Kidney (tissue), 14 donors: Measurements from ENCODE around the gene RCL1. TPM values are rescaled to one million over a fixed set of nuclear protein-coding genes. Genes with fewer than 3 reads are reported as not detected.

Source experiments
- DNase-seq, 5 donors: peaks; one replicate each; pipeline ENCODE4 v3.0.0-alpha.2; 2013 to 2020
- FAIRE-seq: peaks from 2 replicates; lab custom pipeline; 2012; peaks lifted over from hg19 to GRCh38; lab: Jason Lieb, UNC
- H3K27ac ChIP-seq, 2 donors: one replicate each; pipeline ENCODE4 v1.7.0; 2013; ENCODE audit warnings: low read depth in 2 of 2, low read length in 2 of 2, inconsistent platforms in 1 of 2
- H3K27me3 ChIP-seq: one replicate; pipeline ENCODE4 v1.7.1; 2013; ENCODE audit warnings: low read length, inconsistent platforms; ENCODE audit not compliant: control insufficient read depth, insufficient read depth
- H3K36me3 ChIP-seq, 3 donors: one replicate each; pipeline versions ENCODE4 v1.7.0 to v1.7.1; 2013; ENCODE audit warnings: low read length in 3 of 3, control low read depth in 1 of 3, inconsistent platforms in 1 of 3; ENCODE audit not compliant: insufficient read depth in 3 of 3, control insufficient read depth in 2 of 3
- H3K4me1 ChIP-seq, 3 donors: one replicate each; pipeline versions ENCODE4 v1.7.0 to v1.7.1; 2013; ENCODE audit warnings: low read length in 3 of 3, inconsistent platforms in 1 of 3, low read depth in 1 of 3; ENCODE audit not compliant: control insufficient read depth in 2 of 3, insufficient read depth in 2 of 3
- H3K4me3 ChIP-seq, 3 donors: one replicate each; pipeline versions ENCODE4 v1.7.0 to v1.8.1; 2013; ENCODE audit warnings: low read length in 3 of 3, control low read depth in 1 of 3, inconsistent platforms in 1 of 3
- H3K9ac ChIP-seq, 3 donors: one replicate each; pipeline versions ENCODE4 v1.7.0 to v1.7.1; 2013; ENCODE audit warnings: low read length in 3 of 3, control low read depth in 1 of 3, inconsistent platforms in 1 of 3
- H3K9me3 ChIP-seq, 3 donors: one replicate each; pipeline versions ENCODE4 v1.7.0 to v1.7.1; 2013; ENCODE audit warnings: low read length in 3 of 3, control low read depth in 1 of 3, inconsistent platforms in 1 of 3; ENCODE audit not compliant: control insufficient read depth in 2 of 3, insufficient read depth in 1 of 3
- intact Hi-C: fragments of 100-400 bp; cut with DNase I; formaldehyde crosslinking; loops from one replicate; pipeline ENCODE4 v1.11.1; 2022
- polyA plus RNA-seq: library from polyadenylated mRNA; stranded (reverse); fragments of 350-450 nt; fragmentation: Illumina TruSeq; extraction: RNeasy Lipid Tissue Mini Kit (QIAGEN cat#74804); gene quantifications from one replicate; pipeline ENCODE4 v1.2.3, GENCODE V29; 2014; ENCODE audit warnings: low read depth, low replicate concordance; ENCODE audit not compliant: insufficient read depth
- total RNA-seq: library from RNA; stranded (reverse); fragmentation: NEBNext Ultra II Directional; extraction: Animal tissue kit (Norgen Biotek cat#: 25700); gene quantifications from one replicate; pipeline ENCODE4 v1.2.1, GENCODE V29; 2021
- TF ChIP-seq, protein P1 (sequence below): IDR thresholded peaks from 3 replicates; pipeline ENCODE4 v1.5.1; 2012; ENCODE audit warnings: mild to moderate bottlenecking, moderate library complexity, borderline replicate concordance; ENCODE audit not compliant: insufficient read depth; ENCODE audit errors: extremely low read depth
- donor health status: control.
- donor health status: control.
- donor health status: control.
- donor health status: control.
- donor health status: control.
- donor health status: DM: yes; HTN: yes; CAD: no.
- donor health status: Normal renal cell carcinoma (clear cell type).

RCL1 gene
- total and polyA plus RNA-seq, 2 donors from 2014 or later, result 15.7 to 22.8 TPM

DNA sequence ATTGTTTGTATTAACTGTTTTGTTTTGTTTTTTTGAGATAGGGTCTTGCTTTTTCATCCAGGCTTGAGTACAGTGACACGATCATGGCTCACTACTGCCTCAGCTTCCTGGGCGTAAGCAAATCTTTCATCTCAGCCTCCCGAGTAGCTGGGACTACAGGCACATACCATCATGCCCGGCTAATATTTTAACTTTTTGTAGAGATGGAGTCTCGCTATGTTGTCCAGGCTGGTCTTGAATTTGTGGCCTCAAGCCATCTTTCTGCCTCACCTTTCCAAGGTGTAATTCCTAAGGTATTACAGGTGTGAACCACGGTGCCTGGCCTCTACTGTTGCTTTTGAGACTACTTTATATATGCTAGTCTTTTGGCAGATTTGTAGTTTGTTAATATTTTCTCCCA, 8.4 kb downstream of the RCL1 start:
- Histone ChIP-seq H3K27ac (no peak overlapping the region), H3K4me1 (peaks cover 2 to 9% (median 3%) of the 10 kb centered on the region in 3 donors), H3K36me3 (no peaks in the 10 kb centered on the region), H3K9ac (no peak overlapping the region), H3K4me3 (no peak overlapping the region), H3K27me3 (no peaks in the 10 kb centered on the region), H3K9me3 (no peaks in the 10 kb centered on the region)
- intact Hi-C loops, result no loop called here
- TF ChIP-seq, protein P1, sequence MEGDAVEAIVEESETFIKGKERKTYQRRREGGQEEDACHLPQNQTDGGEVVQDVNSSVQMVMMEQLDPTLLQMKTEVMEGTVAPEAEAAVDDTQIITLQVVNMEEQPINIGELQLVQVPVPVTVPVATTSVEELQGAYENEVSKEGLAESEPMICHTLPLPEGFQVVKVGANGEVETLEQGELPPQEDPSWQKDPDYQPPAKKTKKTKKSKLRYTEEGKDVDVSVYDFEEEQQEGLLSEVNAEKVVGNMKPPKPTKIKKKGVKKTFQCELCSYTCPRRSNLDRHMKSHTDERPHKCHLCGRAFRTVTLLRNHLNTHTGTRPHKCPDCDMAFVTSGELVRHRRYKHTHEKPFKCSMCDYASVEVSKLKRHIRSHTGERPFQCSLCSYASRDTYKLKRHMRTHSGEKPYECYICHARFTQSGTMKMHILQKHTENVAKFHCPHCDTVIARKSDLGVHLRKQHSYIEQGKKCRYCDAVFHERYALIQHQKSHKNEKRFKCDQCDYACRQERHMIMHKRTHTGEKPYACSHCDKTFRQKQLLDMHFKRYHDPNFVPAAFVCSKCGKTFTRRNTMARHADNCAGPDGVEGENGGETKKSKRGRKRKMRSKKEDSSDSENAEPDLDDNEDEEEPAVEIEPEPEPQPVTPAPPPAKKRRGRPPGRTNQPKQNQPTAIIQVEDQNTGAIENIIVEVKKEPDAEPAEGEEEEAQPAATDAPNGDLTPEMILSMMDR, result no peak
- FAIRE-seq (no peak), DNase-seq (no peak)

DNA sequence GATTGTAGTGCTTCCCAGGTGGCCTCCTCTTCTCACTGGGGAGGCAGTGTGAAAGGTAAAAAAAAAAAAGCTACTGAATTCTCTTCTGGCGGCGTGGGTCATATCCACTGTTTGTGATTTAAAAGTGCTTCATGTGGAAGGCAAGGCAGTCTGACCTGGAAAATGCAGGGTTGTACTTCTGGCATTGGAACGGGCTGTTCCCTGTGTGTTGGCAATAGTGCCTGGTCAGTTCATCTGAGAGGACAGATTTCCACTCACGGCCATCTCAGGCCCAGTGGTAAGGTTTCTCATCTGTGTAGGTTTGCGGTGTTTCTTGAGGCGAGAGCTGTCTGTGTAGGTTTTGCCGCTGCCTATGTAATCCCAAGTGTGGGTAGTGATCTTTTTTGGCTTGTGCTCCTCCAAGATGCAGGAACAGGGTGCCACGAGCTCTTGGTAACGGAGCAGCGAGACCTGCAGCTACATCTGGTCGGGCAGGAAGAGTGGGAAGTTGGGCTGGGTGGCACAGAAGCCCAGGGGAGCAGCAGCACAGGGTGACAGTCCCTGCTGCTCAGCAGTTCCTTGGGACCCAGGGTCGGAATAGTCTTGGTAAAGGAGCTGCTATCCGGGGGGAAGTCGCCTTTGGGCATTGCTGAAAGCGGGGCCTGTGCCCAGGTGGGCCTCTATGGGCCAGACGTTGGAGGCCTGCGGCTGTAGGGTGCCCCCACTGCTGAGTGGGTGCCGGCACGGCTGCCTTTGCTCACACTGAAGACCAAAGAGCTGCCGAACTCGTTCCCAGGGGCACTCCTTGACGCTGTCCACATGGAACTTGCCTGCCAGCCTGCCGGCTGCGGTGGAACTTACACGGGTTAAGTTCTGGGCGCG, 11.2 kb downstream of the RCL1 start:
- Histone ChIP-seq H3K36me3 (no peaks in the 10 kb centered on the region), H3K27ac (no peak overlapping the region), H3K4me3 (no peak overlapping the region), H3K9me3 (peaks cover 0 to 4% (median 0%) of the 10 kb centered on the region in 3 donors), H3K27me3 (no peaks in the 10 kb centered on the region), H3K4me1 (peaks cover 0 to 2% (median 0%) of the 10 kb centered on the region in 3 donors), H3K9ac (no peak overlapping the region)
- intact Hi-C loops, result no loop called here
- FAIRE-seq (no peak), DNase-seq (no peak)
- TF ChIP-seq, protein P1, result no peak

DNA sequence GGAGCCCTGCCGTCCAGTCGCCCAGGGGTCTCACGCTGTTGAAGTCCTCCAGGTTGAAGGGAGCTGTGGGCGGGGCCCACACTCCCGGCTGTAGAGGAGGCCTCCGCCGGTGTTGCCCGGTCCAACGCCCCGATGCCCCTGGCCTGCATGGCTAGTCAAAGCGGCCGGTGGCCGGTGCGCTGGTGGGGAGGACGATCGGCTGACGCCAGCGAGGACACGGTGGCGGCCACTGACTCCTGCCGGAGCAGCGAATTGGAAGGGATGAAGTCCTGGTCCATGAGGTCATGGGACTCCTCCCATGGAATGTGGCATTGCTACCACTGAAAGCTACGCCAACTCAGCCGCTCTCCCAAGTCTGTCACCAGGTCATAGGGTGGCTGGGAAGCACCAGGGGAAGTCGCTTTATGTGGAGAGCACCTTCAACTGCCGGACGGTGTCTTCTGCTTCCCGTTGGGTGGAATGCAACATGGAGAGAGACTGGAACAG, 11.8 kb downstream of the RCL1 start:
- intact Hi-C loops, result no loop called here
- no peak for DNase-seq
- Histone ChIP-seq H3K4me3 (no peak overlapping the region), H3K27me3 (no peaks in the 10 kb centered on the region), H3K36me3 (no peaks in the 10 kb centered on the region), H3K27ac (no peak overlapping the region), H3K9ac (no peak overlapping the region), H3K4me1 (no peaks in the 10 kb centered on the region), H3K9me3 (peaks cover 0 to 4% (median 0%) of the 10 kb centered on the region in 3 donors)
- TF ChIP-seq, protein P1, result no peak
- FAIRE-seq, result no peak
